RWPE2 (cell line): ENCODE data around the gene ADAM19.
A peak's percentile ranks its signal among the peaks of the same experiment; 100 is the strongest.

Experiments used
- ATAC-seq: fragments of 200-7000 bp; cut with Tn5 transposase; 3 replicates; pipeline ENCODE4 v1.9.1; 2021; ENCODE audit warnings: low read depth
- DNase-seq: peaks from one replicate; pipeline ENCODE4 v3.0.0-alpha.2; 2020; ENCODE audit warnings: low spot score
- H3K27ac ChIP-seq: fragments of 450-650 bp; 2 replicates; pipeline ENCODE4 v1.5.1; 2017; ENCODE audit warnings: mild to moderate bottlenecking; ENCODE audit not compliant: poor library complexity, severe bottlenecking
- H3K27me3 ChIP-seq: fragments of 250-450 bp; sonication (Bioruptor Pico); 2 replicates; pipeline ENCODE4 v1.5.1; 2021; ENCODE audit warnings: mild to moderate bottlenecking, moderate library complexity; ENCODE audit not compliant: insufficient read depth, poor library complexity, severe bottlenecking
- H3K36me3 ChIP-seq: fragments of 250-450 bp; sonication (Bioruptor Pico); 2 replicates; pipeline ENCODE4 v1.5.1; 2020; ENCODE audit warnings: low read depth, mild to moderate bottlenecking, moderate library complexity
- H3K4me1 ChIP-seq: fragments of 250-450 bp; sonication (Bioruptor Pico); 2 replicates; pipeline ENCODE4 v1.5.1; 2021; ENCODE audit warnings: mild to moderate bottlenecking, moderate library complexity; ENCODE audit not compliant: insufficient read depth, poor library complexity, severe bottlenecking
- H3K4me3 ChIP-seq: fragments of 250-450 bp; sonication (Bioruptor Pico); 2 replicates; pipeline ENCODE4 v1.5.1; 2021; ENCODE audit warnings: mild to moderate bottlenecking, moderate library complexity; ENCODE audit not compliant: severe bottlenecking
- H3K9me3 ChIP-seq: fragments of 250-450 bp; sonication (Bioruptor Pico); 2 replicates; pipeline ENCODE4 v1.5.1; 2021; ENCODE audit warnings: mild to moderate bottlenecking, moderate library complexity; ENCODE audit not compliant: severe bottlenecking
- CTCF ChIP-seq: fragments of 450-650 bp; IDR thresholded peaks from one replicate; pipeline ENCODE4 v1.5.1; 2017; ENCODE audit warnings: mild to moderate bottlenecking, moderate library complexity; ENCODE audit not compliant: poor library complexity, severe bottlenecking

Gene ADAM19

GRCh38 chr5:157562111-157562581 lies 13.4 kb downstream of the ADAM19 start:
- H3K4me3 ChIP-seq, result no peak overlapping the region
- H3K27ac ChIP-seq, result no peak overlapping the region
- H3K27me3 ChIP-seq, result no peaks in the 10 kb centered on the region
- H3K4me1 ChIP-seq, result peaks cover 28% of the 10 kb centered on the region
- DNase-seq, result no peak
- no peak for ATAC-seq
- H3K36me3 ChIP-seq, result 0 out of 2 replicates have a peak, but pooled peaks cover 4% of the 10 kb centered on the region
- TF ChIP-seq CTCF, result no peak
- no peaks in the 10 kb centered on the region for H3K9me3 ChIP-seq

- ATAC-seq (no peak), DNase-seq (no peak)
- no peaks in the 10 kb centered on the region for H3K27me3 ChIP-seq
- 0 out of 2 replicates have a peak, but pooled peaks cover under 1% of the 10 kb centered on the region for H3K36me3 ChIP-seq
- H3K27ac ChIP-seq, result peak overlapping the region; percentile 88
- H3K4me3 ChIP-seq, result no peak overlapping the region
- H3K9me3 ChIP-seq, result no peaks in the 10 kb centered on the region
- no peak for TF ChIP-seq CTCF
- peaks cover 28% of the 10 kb centered on the region for H3K4me1 ChIP-seq
Observed at GRCh38 chr5:157561110-157561509, 14.5 kb downstream of the ADAM19 start.

- H3K9me3 ChIP-seq, result no peaks in the 10 kb centered on the region
- TF ChIP-seq CTCF, result no peak
- no peaks in the 10 kb centered on the region for H3K36me3 ChIP-seq
- DNase-seq, result peak; percentile 80
- peak; percentile 77 for ATAC-seq
- H3K27me3 ChIP-seq, result no peaks in the 10 kb centered on the region
- H3K27ac ChIP-seq, result peak overlapping the region; percentile 88
- peaks cover 34% of the 10 kb centered on the region for H3K4me1 ChIP-seq
- H3K4me3 ChIP-seq, result no peak overlapping the region
Observed at GRCh38 chr5:157559301-157559700, 16.3 kb downstream of the ADAM19 start.

GRCh38 chr5:157558681-157559080 lies 16.9 kb downstream of the ADAM19 start:
- no peak for DNase-seq
- no peaks in the 10 kb centered on the region for H3K27me3 ChIP-seq
- peak overlapping the region; percentile 88 for H3K27ac ChIP-seq
- no peak for TF ChIP-seq CTCF
- no peaks in the 10 kb centered on the region for H3K9me3 ChIP-seq
- H3K4me3 ChIP-seq, result no peak overlapping the region
- H3K4me1 ChIP-seq, result peaks cover 34% of the 10 kb centered on the region
- H3K36me3 ChIP-seq, result no peaks in the 10 kb centered on the region
- ATAC-seq, result peak; percentile 1; the same call in 1 of the 3 replicates

- no peak for TF ChIP-seq CTCF
- Histone ChIP-seq H3K27ac (peak overlapping the region; percentile 88), H3K36me3 (no peaks in the 10 kb centered on the region), H3K4me1 (peaks cover 34% of the 10 kb centered on the region), H3K9me3 (no peaks in the 10 kb centered on the region), H3K4me3 (no peak overlapping the region), H3K27me3 (no peaks in the 10 kb centered on the region)
- ATAC-seq (peak; percentile 79), DNase-seq (no peak)
Observed at GRCh38 chr5:157558041-157558595, 17.5 kb downstream of the ADAM19 start.
